Activated gamma-delta T cell (primary cell): ENCODE data around the gene NDC1.
"Not testable (repeated sequence)": the region's sequence is repeated elsewhere in the genome, so short reads cannot be mapped to it uniquely, and the experiment has no call there.

Source experiments
- DNase-seq: peaks from one replicate; lab custom pipeline; 2025; lab: John Stamatoyannopoulos, UW

Gene NDC1

DNA sequence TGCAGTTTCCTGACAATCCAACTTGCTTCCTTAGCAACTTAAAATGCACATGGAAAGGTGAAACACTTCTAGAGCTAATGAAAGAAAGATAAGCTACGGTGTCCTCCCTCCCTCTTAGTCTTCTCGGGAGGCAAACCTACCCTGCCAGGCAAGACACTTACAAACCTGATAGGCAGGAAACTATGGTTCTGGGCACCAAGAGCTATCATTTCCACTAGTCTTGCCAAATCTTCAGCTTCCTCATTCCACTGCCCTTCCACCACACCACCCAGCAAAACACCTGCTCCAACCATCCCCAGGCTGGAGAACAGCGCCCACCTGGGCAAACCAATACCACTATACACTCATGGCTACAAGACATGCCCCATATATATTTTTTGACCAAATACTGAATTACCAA, 15.2 kb downstream of the NDC1 start:
- no peak for DNase-seq

- DNase-seq, result no peak
These were observed 16.7 kb downstream of the NDC1 start for GRCh38 chr1:53821380-53821779.

DNA sequence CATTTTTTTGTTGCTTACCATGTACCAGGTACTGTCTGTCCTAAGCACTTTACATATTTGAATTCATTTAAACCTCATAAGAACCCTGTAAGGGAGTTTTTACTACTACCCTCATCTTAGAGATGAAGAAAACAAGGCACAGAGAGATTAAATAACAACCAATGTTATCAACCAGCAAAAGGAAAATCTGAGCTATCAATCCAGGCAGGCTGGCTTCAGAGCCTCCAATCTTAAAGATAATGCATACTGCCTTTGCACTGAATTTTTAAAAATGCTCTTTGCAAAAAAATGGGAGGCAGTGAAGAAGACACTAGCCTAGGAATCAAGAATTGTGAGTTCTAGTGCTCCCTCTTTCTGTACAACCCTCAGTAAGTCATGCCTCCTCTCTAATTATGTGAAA, 18.7 kb downstream of the NDC1 start:
- DNase-seq, result no peak

DNA sequence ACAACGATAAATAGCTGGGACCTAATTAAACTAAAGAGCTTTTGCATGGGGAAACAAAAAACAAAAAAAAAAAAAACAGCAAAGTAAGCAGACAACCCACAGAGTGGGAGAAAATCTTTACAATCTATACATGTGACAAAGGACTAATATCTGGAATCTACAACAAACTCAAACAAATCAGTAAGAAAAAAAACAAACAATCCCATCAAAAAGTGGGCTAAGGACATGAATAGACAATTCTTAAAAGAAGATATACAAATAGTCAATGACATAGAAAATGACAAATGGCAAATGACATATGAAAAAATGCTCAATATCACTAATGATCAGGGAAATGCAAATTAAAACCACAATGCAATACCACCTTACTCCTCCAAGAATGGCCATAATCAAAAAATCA, 21.5 kb downstream of the NDC1 start:
- not testable (repeated sequence) for DNase-seq

- DNase-seq, result not testable (repeated sequence)
These were observed 22.6 kb downstream of the NDC1 start for GRCh38 chr1:53815484-53815883.

- DNase-seq, result no peak
These were observed 26.7 kb downstream of the NDC1 start for GRCh38 chr1:53811414-53811851.

GRCh38 chr1:53810497-53810896, 27.6 kb downstream of the NDC1 start:
- no peak for DNase-seq

DNA sequence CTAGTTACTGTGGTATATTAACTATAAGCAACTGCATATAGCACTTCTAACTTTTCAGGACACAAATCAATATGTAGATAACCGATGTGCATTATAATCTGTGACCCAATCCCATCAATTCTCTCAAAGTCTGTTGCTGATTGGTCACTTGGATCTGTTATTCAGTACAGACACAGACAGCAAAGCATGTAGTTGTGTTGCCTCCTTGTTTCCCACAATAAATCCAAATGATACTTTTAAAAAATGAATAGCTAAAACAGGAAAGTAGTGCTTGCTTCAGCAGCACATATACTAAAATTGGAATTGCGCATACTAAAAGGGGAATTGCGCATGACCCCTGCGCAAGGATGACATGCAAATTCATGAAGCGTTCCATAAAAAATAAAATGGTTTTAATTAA, 28.1 kb downstream of the NDC1 start:
- no peak for DNase-seq

GRCh38 chr1:53807916-53808315, 30.2 kb downstream of the NDC1 start:
- no peak for DNase-seq

- no peak for DNase-seq
These were observed 33.1 kb downstream of the NDC1 start for GRCh38 chr1:53804791-53805505.

DNA sequence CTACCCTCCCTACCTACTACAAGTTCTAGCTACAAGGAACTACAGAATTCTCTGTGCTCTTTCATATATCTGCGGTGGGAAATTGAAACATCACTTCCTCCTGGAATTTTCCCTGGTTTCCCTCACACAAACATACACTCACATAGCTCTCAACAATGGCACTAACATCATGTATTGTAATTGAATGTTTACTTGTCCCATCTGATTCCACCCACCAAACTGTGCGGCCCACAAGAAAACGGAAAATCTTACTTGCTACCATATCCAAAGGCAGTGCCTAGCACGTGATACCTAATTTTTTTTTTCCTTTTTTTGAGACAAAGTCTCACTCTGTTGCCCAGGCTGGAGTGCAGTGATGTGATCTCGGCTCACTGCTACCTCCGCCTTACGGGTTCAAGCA, 33.9 kb downstream of the NDC1 start:
- no peak for DNase-seq

DNA sequence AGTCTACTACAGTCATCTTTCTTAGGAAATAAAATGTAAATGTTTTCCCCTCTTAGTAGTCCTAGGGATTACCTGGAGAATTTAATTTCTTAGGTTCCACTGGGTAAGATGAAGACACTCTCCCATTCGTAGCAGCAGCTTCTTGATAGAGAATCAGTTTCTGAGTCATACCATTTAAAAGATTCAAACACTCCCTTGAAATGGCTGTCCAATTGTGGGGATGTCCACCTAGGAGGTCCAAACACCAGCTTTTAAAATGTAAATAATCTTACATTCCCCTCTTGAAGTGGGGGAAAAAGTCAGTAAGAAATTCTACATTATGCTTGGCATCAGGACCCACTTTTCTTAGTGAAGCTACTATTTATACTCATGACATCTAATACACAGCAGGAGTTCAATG, 37.5 kb downstream of the NDC1 start:
- DNase-seq, result no peak

DNA sequence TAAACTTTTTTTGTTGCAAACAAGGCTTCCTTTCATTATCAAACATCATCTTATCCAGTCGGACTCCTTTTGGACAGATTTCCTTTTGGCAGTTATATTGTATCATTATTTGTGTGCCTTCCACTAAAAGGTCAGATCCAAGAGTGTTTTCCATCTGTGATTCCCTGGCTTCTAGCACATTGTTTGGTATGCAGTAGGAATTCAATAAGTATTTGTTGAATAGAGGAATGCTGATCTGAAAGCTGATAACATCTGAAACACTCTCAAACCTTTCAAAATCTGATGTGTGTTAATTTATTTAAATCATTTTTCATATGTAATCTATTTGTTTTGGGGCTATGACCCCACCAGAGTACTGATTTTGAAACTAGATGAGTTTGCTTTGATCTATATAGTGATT, 39.0 kb downstream of the NDC1 start:
- DNase-seq, result no peak

DNA sequence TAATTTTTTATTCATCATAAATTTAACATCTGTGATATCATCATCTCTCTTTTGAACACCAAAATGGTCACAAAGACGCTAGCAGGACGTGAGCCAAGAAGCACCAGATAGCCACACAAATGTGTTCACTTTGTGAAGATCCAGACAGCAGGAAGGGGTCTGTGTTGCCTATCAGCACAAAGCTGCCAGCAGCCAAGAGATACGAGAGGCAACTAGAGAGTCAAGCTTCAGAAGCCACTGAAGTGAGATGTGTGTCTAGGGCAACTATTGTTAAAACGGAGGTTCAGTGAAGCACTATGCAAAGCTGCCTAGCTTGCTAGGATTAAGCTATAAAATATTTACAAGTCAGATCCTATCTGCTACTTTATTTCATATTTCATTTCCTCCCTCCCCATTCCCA, 45.3 kb downstream of the NDC1 start:
- DNase-seq, result no peak

- no peak for DNase-seq
These were observed 50.4 kb downstream of the NDC1 start for GRCh38 chr1:53787655-53788054.

DNA sequence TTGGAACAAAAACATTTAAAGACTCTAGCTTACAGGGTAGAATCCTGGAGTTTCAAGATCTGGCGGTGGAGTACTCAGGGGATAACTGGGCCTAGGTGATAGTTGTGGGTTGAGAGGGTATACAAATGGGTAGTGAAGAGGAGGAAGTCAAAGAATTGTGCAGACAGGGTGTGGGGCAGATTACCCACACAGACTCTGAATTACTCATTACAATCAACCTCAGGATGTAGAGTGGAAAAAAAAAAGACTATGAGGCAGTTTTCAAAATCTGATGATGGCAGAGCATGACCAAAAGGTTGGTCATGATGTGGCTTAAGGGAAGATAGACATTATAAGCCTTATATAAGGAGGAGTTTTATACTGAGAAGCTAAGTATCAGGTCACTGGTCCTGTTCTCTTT, 55.0 kb downstream of the NDC1 start:
- no peak for DNase-seq

- no peak for DNase-seq
These were observed 56.4 kb downstream of the NDC1 start for GRCh38 chr1:53781654-53782053.

- DNase-seq, result no peak
These were observed 60.8 kb downstream of the NDC1 start for GRCh38 chr1:53777272-53777671.

DNA sequence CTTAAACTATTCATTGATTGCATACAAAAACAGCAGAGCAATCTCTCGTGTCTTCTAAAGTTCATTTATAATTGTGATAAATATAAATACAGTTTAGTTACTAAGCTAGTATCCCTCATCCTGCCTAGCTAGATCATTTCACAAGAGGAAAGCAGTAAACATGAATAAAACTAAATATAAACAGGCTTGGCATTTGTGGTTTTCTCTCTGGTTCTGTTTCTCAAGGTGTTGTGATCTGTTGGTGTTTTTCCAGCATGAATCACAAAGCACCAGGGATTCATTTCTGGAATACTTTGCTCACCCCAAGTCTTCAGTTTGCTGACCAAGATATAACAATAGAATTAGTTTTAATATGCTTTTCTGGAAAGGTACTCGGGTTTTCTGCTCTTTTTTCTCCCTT, 66.4 kb downstream of the NDC1 start:
- no peak for DNase-seq

DNA sequence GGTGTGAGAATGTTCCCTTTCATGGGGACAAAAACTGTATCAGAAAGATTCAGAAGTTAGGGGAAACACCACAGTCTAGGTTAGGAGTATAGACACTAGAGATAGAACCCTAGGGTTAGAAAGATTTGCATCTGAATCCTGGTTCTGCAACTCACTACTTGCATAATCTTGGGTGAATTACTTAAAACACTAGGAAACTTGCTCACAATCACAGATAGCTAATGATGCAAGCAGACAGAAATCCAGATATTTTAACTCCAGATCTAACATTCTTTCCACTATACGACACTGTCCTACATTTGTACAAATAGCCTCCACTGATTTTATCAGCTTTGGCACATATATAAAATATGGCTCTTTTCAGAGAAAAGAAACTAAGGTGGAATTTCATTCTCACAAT, 68.3 kb downstream of the NDC1 start:
- no peak for DNase-seq

GRCh38 chr1:53769184-53769583, 68.9 kb downstream of the NDC1 start:
- no peak for DNase-seq

- DNase-seq, result no peak
These were observed 71.2 kb downstream of the NDC1 start for GRCh38 chr1:53766831-53767405.

DNA sequence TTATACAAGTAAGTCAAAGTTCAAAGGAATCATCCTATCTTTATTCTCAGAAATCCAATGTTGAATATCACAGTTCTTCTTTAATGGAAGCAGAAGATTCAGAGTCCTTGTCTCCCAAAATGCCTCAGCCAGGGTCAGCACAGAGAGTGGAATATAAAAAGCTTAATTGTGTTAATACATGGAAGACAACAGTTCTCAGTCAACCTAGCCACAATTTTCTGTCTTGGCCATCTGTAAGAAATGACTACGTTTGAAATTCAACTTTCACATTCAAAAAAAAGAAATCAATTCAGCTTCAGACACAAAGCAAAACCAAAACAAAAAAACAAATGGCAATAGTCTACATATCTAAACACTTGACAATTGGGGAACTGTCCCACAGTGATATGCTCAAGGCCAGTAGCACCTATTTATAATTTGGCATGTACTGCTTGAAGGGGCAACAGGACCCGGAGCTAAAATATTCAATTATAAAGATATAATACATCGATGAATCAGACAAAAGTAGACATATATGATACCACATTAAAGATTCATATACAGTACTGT, 71.8 kb downstream of the NDC1 start:
- no peak for DNase-seq

- no peak for DNase-seq
These were observed 72.4 kb downstream of the NDC1 start for GRCh38 chr1:53765657-53766056.
